CD4-positive, alpha-beta T cell (primary cell): ENCODE measurements around the gene TENM4. TPM values are rescaled to one million over a fixed set of nuclear protein-coding genes. Genes with fewer than 3 reads are reported as not detected.

Experiments
- ATAC-seq: fragments of 200-7000 bp; cut with Tn5 transposase; one replicate; pipeline ENCODE4 v1.10.0; 2022; ENCODE audit warnings: mild to moderate bottlenecking; ENCODE audit not compliant: poor library complexity
- CTCF ChIA-PET: fragments of 350-600 bp; sonication (Branson Sonifier 250); formaldehyde crosslinking; loops from one replicate; lab custom pipeline; 2021; ENCODE audit warnings: antibody characterized with exemption, inconsistent platforms; lab: Charles Lee
- POLR2A ChIA-PET: fragments of 350-600 bp; sonication (Branson Sonifier 250); formaldehyde crosslinking; loops from one replicate; lab custom pipeline; 2021; ENCODE audit warnings: antibody characterized with exemption, inconsistent platforms; lab: Charles Lee
- DNase-seq, 14 experiments: peaks; one replicate each; pipeline ENCODE4 v3.0.0-alpha.2; 2013 to 2020; ENCODE audit warnings: mixed read lengths in 2 of 14
- H3K27ac ChIP-seq, 2 donors: one replicate each; pipeline versions ENCODE4 v1.5.1 to v1.7.0; 2013; ENCODE audit warnings: low read length in 2 of 2, low read depth in 1 of 2, mild to moderate bottlenecking in 1 of 2
- H3K27me3 ChIP-seq, 2 experiments: 1 replicate in 1 of 2; 2 replicates in 1 of 2; pipeline versions ENCODE4 v1.6.1 to v1.7.0; 2013; ENCODE audit warnings: low read length in 2 of 2, control low read depth in 1 of 2, mild to moderate bottlenecking in 1 of 2, moderate library complexity in 1 of 2; ENCODE audit not compliant: insufficient read depth in 2 of 2, control insufficient read depth in 1 of 2
- H3K36me3 ChIP-seq: one replicate; pipeline ENCODE4 v1.6.1; 2013; ENCODE audit warnings: low read length, control low read depth; ENCODE audit not compliant: insufficient read depth
- H3K4me1 ChIP-seq: one replicate; pipeline ENCODE4 v1.6.1; 2013; ENCODE audit warnings: low read length, control low read depth; ENCODE audit not compliant: insufficient read depth
- H3K4me3 ChIP-seq: one replicate; pipeline ENCODE4 v1.5.1; 2013; ENCODE audit warnings: mild to moderate bottlenecking, low read length, moderate library complexity
- H3K9me3 ChIP-seq, 2 experiments: 1 replicate in 1 of 2; 2 replicates in 1 of 2; pipeline versions ENCODE4 v1.6.1 to v1.7.0; 2013; ENCODE audit warnings: low read length in 2 of 2, mild to moderate bottlenecking in 2 of 2, control low read depth in 1 of 2, moderate library complexity in 1 of 2; ENCODE audit not compliant: control insufficient read depth in 1 of 2, insufficient read depth in 1 of 2
- H3K27ac Mint-ChIP-seq: one replicate; pipeline ENCODE4 v1.8.0; 2020; ENCODE audit warnings: mixed read lengths
- H3K27me3 Mint-ChIP-seq: one replicate; pipeline ENCODE4 v1.8.0; 2021; ENCODE audit warnings: mixed read lengths
- H3K36me3 Mint-ChIP-seq: one replicate; pipeline ENCODE4 v1.8.0; 2021; ENCODE audit warnings: low read depth, mixed read lengths
- H3K4me1 Mint-ChIP-seq: one replicate; pipeline ENCODE4 v1.8.0; 2021; ENCODE audit warnings: low read depth, mixed read lengths
- H3K4me3 Mint-ChIP-seq: one replicate; pipeline ENCODE4 v1.8.0; 2020; ENCODE audit warnings: mild to moderate bottlenecking, mixed read lengths
- H3K9me3 Mint-ChIP-seq: one replicate; pipeline ENCODE4 v1.8.0; 2020; ENCODE audit warnings: mixed read lengths
- intact Hi-C, 2 experiments: fragments of 100-400 bp; cut with DNase I in 1 of 2; cut with micrococcal nuclease in 1 of 2; formaldehyde crosslinking; loops; one replicate each; pipeline versions ENCODE4 v1.15.1 to v1.9.0; 2023 to 2025; cut with DNase I, micrococcal nuclease
- total RNA-seq, 174 experiments: library from RNA in 2 of 174; stranded (reverse) in 2 of 174; gene quantifications; one replicate each; pipeline ENCODE4 v1.2.3 and lab custom pipeline; 2021 to 2026
- TF ChIP-seq, protein P1 (sequence below): fragments of 200-600 bp; IDR thresholded peaks from one replicate; pipeline ENCODE4 v1.8.0; 2022; ENCODE audit warnings: antibody characterized with exemption, mild to moderate bottlenecking

Gene TENM4
- total RNA-seq, 2 experiments from 2014 or later = 0.22 to 0.31 TPM

GRCh38 chr11:78688460-78688859 is 752.4 kb downstream of the TENM4 start:
- H3K9me3 Mint-ChIP-seq = peaks cover 2% of the 10 kb centered on the region
- H3K4me1 Mint-ChIP-seq = no peaks in the 10 kb centered on the region
- H3K27me3 ChIP-seq = peaks cover 0 to 7% of the 10 kb centered on the region in 2 experiments
- H3K27ac ChIP-seq = no peak overlapping the region
- CTCF ChIA-PET = no interaction called here
- intact Hi-C loops = no loop called here
- TF ChIP-seq, protein P1, sequence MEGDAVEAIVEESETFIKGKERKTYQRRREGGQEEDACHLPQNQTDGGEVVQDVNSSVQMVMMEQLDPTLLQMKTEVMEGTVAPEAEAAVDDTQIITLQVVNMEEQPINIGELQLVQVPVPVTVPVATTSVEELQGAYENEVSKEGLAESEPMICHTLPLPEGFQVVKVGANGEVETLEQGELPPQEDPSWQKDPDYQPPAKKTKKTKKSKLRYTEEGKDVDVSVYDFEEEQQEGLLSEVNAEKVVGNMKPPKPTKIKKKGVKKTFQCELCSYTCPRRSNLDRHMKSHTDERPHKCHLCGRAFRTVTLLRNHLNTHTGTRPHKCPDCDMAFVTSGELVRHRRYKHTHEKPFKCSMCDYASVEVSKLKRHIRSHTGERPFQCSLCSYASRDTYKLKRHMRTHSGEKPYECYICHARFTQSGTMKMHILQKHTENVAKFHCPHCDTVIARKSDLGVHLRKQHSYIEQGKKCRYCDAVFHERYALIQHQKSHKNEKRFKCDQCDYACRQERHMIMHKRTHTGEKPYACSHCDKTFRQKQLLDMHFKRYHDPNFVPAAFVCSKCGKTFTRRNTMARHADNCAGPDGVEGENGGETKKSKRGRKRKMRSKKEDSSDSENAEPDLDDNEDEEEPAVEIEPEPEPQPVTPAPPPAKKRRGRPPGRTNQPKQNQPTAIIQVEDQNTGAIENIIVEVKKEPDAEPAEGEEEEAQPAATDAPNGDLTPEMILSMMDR = no peak
- ATAC-seq (no peak), DNase-seq (no peak)
- no peak overlapping the region for H3K27ac Mint-ChIP-seq
- POLR2A ChIA-PET = no interaction called here
- peaks cover 44% of the 10 kb centered on the region for H3K27me3 Mint-ChIP-seq
- H3K36me3 Mint-ChIP-seq = no peaks in the 10 kb centered on the region
- H3K36me3 ChIP-seq = no peaks in the 10 kb centered on the region
- no peaks in the 10 kb centered on the region for H3K9me3 ChIP-seq
- H3K4me3 Mint-ChIP-seq = no peak overlapping the region
- no peak overlapping the region for H3K4me3 ChIP-seq
- H3K4me1 ChIP-seq = no peaks in the 10 kb centered on the region

DNA sequence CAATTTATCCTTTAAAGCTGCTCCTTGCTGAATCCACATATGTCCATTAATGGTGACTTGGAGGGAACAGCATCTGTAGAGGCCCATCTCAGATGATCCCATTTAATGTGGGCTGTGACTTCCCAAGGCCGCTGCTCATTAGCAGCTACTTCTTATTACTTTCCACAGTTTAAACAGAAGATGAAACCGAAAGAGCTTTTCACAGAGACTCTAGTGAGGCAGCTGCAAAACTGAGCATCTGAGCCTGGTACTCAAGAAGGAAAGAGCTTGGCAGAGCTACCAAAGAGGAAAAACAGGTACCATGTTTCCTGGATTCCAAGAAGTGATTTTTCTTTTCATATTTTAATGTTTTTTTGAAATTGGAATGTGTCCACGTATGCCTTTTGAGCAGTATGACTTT is 755.7 kb downstream of the TENM4 start:
- no peak overlapping the region for H3K27ac Mint-ChIP-seq

GRCh38 chr11:78684377-78684776 is 756.5 kb downstream of the TENM4 start:
- intact Hi-C loops = no loop called here
- Histone ChIP-seq H3K4me1 (no peaks in the 10 kb centered on the region), H3K27me3 (peaks cover 0 to 7% of the 10 kb centered on the region in 2 experiments), H3K4me3 (no peak overlapping the region), H3K36me3 (no peaks in the 10 kb centered on the region), H3K9me3 (no peaks in the 10 kb centered on the region), H3K27ac (no peak overlapping the region)
- CTCF ChIA-PET = no interaction called here
- POLR2A ChIA-PET = no interaction called here
- no peak for ATAC-seq
- H3K4me3 Mint-ChIP-seq = no peak overlapping the region
- peaks cover 30% of the 10 kb centered on the region for H3K27me3 Mint-ChIP-seq
- H3K36me3 Mint-ChIP-seq = no peaks in the 10 kb centered on the region
- H3K4me1 Mint-ChIP-seq = no peaks in the 10 kb centered on the region
- H3K27ac Mint-ChIP-seq = no peak overlapping the region
- H3K9me3 Mint-ChIP-seq = peaks cover 2% of the 10 kb centered on the region
- TF ChIP-seq, protein P1 = no peak
- no peak for DNase-seq

More for the DNA sequence above, 755.7 kb downstream of the TENM4 start:
- no peak overlapping the region for H3K4me3 Mint-ChIP-seq
- H3K4me1 Mint-ChIP-seq = no peaks in the 10 kb centered on the region
- H3K27me3 ChIP-seq = peaks cover 0 to 7% of the 10 kb centered on the region in 2 experiments
- DNase-seq = no peak
- H3K9me3 ChIP-seq = no peaks in the 10 kb centered on the region
- H3K4me3 ChIP-seq = no peak overlapping the region
- CTCF ChIA-PET = no interaction called here
- intact Hi-C loops = no loop called here
- H3K9me3 Mint-ChIP-seq = peaks cover 2% of the 10 kb centered on the region
- H3K27me3 Mint-ChIP-seq = peaks cover 32% of the 10 kb centered on the region
- H3K36me3 Mint-ChIP-seq = no peaks in the 10 kb centered on the region
- no peaks in the 10 kb centered on the region for H3K36me3 ChIP-seq
- H3K27ac ChIP-seq = no peak overlapping the region
- TF ChIP-seq, protein P1 = no peak
- POLR2A ChIA-PET = no interaction called here
- no peak for ATAC-seq
- H3K4me1 ChIP-seq = no peaks in the 10 kb centered on the region
